MV-4-11 (cell line): ENCODE data around the gene CTSO.
A peak's percentile ranks its signal among the peaks of the same experiment; 100 is the strongest.

ENCODE experiments used
- DNase-seq: peaks from one replicate; lab custom pipeline; 2025; lab: John Stamatoyannopoulos, UW

The CTSO gene

GRCh38 chr4:155907556-155907955 lies 46.1 kb downstream of the CTSO start:
- no peak for DNase-seq

DNA sequence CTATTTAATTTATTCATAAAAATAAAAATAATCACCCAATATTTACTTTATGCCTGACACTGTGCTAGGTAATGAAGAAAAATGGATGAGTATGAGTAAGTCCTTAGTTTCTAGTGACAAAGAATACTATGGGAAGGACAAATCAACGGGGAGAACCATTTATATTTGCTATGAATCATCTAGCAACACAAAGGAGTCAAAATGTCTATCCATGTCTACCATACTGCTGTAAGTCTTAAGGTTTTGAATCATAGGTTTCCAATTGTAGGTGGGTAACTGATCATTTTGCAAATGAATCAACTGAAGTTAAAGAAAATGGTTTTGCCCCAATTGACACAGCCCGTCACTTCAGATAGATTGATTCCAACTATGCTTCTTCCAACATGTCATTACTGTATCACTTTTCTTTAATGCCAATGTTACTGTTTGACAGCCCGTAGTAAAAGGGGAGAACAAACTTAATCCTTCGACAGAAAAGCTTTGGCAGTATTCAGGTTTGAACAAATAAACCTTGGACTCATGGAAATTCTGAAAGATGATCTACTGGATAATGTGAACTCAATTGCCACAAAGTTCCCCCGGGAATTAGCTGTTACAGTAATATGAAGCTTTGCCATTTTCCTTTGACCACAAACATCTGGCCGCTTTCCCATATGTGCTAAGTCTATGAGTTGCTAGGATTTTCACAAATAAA lies 47.0 kb downstream of the CTSO start:
- no peak for DNase-seq

DNA sequence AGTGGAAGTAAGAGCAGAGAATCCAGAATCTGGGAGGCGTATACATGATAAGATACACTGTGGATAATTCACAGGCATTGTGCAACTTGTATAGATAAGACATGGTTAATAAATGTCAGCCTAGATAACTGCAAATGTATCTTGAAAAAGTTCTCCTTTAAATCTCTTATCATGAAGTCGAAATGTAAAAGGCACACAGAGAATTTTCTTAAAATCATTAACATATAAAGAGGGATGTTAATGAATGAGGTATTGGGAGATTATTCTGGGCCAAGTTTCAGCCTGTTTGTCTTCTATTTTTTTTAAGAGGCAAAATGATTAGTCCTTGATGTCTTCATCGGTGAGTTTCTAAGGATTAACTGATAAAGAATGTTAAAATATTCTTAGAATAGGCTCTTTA lies 49.3 kb downstream of the CTSO start:
- no peak for DNase-seq

GRCh38 chr4:155903453-155903852 lies 50.2 kb downstream of the CTSO start, which contains the start of gene TDO2:
Gene TDO2, plus strand, starts transcription at chr4:155903696. Its CDS starts 63 bp downstream, at chr4:155903759.
- no peak for DNase-seq

DNA sequence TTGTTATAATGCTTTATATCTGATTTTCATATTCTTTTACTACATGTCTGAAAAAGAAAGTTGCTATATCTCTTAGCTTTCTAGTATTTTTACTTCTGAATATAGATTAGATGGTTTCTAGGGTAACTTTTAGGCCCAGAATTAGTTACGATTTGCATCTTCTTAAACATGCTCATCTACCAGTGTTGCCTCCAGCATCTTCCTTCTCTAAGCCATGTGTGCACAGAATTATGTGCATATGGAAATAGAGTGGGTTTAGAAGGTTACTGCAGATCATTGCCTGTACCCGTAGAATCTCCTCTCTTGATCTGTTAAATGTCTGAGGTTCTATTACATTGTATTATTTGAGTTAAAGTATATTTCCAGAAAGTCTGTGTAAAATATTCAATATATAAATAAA lies 52.7 kb downstream of the CTSO start:
- DNase-seq = no peak

DNA sequence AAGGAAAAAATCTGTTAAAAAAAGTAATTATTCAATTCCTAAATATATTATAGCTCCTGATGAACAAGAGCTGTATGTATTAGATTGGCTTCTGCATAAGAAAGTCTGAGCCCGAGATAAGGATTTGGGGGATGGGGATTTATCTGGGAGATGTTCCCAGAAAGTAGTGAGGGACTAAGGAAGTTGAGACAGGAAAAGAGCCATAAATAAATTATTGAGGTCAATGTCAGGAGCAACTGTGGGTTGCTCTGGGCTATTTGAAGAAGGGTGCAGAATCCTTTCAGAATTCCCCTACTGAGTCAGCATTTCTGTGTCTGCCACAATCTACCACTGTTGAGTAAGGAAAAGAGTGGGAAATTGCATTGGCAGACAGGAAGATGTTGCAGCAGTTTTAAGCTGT lies 53.3 kb downstream of the CTSO start:
- no peak for DNase-seq

DNA sequence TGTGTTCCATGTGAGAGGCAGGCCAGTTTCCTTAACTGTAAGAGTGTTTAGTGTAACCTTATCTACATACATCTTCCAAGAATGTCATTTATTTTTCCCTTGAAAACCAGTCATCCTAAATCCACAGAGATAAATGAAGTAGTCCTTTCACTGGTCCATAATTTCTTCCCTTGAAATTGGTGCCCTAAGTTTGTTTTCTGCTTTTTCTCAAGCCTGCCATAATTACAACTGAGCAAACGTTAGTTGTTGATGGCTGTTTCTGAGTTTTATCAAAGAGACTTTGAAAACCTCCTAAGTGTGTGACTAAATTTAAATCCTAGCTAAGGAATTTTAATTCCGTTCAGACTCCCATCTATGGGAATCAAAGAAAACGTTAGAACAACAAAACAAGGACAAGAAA lies 53.8 kb downstream of the CTSO start:
- no peak for DNase-seq

- peak; percentile 5 for DNase-seq
These were observed 55.3 kb downstream of the CTSO start for GRCh38 chr4:155898371-155898770.

DNA sequence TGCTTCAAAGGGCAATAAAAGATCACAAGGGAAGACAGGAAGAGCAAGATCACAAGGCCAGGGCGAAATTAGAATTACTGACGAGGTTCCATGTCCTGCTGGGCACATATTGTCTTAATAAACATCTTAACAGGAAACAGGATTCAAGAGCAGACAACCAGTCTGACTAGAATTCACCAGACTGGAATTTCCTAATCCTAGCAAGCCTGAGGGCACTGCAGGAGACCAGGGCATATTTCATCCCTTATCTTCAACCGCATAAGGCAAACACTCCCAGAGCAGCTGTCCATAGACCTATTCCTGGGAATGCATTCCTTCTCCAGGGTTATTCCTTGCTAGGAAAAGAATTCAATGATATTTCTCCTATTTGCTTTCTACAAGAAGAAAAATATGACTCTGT lies 62.6 kb downstream of the CTSO start:
- DNase-seq = no peak

- DNase-seq = no peak
These were observed 63.7 kb downstream of the CTSO start for GRCh38 chr4:155889946-155890345.

GRCh38 chr4:155889031-155889793 lies 64.5 kb downstream of the CTSO start:
- peak; percentile 93 for DNase-seq

GRCh38 chr4:155887847-155888570 lies 65.7 kb downstream of the CTSO start:
- no peak for DNase-seq

- no peak for DNase-seq
These were observed 66.6 kb downstream of the CTSO start for GRCh38 chr4:155887045-155887444.

DNA sequence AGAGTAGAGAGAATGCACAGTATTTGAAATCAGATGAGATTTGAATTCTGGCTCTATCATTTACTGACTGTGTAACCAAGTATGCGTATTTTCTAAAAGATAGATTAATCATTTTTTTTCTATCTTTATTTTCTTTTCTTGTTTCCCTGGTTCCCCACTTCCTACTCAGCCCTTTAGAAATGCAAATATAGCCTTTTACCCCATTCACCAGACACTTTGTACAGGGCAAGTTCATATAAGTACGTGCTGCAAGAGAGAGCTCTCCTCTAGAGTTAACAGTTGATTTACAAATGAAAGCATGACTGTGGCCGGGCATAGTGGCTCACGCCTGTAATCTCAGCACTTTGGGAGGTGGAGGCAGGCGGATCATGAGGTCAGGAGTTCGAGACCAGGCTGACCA lies 68.0 kb downstream of the CTSO start:
- no peak for DNase-seq

DNA sequence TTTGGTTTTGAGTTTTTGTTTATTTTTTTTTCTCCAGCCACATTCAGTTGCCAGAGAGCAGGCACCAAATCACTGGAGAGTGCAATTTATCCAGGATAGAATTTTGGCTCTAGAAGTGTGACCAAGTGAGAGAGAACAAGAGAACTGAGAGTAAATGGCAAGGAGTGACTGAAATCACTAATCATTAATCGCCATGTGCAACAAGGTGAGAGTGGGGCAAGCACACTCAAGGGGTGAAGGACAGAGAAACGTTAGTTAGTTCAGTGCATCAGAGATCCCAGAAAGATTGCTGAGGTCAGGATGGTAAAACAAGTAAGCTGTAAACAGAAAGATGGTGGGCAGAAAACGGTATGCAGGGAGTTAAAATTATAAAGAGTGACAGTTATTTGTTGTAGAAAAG lies 69.8 kb downstream of the CTSO start:
- DNase-seq = no peak

DNA sequence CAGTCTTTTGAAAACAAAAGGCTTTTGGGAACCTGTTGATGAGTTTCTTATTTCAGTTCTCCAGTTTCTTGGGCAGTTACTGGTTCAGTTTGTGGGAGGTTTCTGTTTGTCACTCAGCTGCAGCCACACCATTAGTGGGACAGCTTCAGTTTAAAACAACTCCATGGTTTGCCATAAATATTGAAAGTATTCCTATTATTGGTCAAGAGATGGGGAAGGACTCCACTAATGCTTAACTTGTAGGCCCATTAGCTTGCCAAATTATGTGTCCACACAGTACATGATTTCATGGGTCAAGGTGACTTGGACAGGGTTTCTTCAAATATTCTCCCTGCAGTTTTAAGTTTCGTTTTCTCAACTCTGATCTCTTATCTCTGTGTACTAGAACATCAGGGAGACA lies 72.1 kb downstream of the CTSO start:
- DNase-seq = no peak

DNA sequence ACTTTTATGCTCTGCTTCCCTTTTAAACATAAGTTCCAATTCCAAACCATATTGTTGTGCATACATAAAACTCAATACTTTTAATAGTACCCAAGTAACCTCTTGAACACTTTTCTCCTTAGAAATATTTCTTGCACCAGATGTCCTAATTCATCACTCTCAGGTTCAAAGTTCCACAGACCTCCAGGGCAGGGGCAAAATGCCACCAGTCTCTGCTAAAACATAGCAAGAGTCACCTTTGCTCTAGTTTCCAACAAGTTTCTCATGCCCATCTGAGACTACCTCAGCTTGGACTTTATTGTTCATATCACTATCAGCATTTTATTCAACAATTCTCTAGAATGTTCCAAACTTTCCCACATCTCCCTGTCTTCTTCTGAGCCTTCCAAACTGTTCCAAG lies 73.9 kb downstream of the CTSO start:
- no peak for DNase-seq

DNA sequence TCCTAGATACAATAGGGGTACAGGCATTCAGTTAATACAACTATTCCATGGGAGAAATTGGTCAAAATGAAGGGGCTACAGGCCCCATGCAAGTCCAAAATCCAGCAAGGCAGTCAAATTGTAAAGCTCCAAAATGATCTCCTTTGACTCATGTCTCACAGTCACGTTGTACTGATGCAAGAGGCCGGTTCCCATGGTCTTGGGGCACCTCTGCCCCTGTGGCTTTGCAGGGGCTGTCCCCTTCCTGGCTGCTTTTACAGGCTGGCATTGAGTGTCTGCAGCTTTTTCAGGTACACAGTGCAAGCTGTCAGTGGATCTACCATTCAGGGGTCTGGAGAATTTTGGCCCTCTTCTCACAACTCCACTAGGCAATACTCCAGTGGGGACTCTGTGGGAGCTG lies 75.1 kb downstream of the CTSO start:
- DNase-seq = no peak

GRCh38 chr4:155877971-155878370 lies 75.7 kb downstream of the CTSO start:
- DNase-seq = no peak

GRCh38 chr4:155875878-155876277 lies 77.8 kb downstream of the CTSO start:
- no peak for DNase-seq
